Pancreas (tissue), 10 donors: Measurements from ENCODE around the gene IKBKE. TPM values are rescaled to one million over a fixed set of nuclear protein-coding genes. Genes with fewer than 3 reads are reported as not detected.
A peak's percentile ranks its signal among the peaks of the same experiment; 100 is the strongest.

Source experiments
- ATAC-seq, 4 donors: fragments of 200-7000 bp; cut with Tn5 transposase; one replicate each; pipeline versions ENCODE4 v1.8.0 to v1.9.1; 2020; ENCODE audit warnings: mild to moderate bottlenecking in 4 of 4, moderate library complexity in 4 of 4
- DNase-seq, 6 donors: peaks; one replicate each; pipeline ENCODE4 v3.0.0-alpha.2; 2020
- FAIRE-seq: peaks from 2 replicates; lab custom pipeline; 2012; peaks lifted over from hg19 to GRCh38; lab: Jason Lieb, UNC
- H3K27ac ChIP-seq, 4 donors: fragments of 200-600 bp; sonication (generic); 1 replicate in 3 of 4; 2 replicates in 1 of 4; pipeline versions ENCODE4 v1.5.0 to v1.8.0; 2020
- H3K27me3 ChIP-seq, 4 donors: fragments of 200-600 bp; one replicate each; pipeline ENCODE4 v1.8.0; 2021
- H3K36me3 ChIP-seq, 3 donors: fragments of 200-600 bp; sonication (generic) in 1 of 3; one replicate each; pipeline versions ENCODE4 v1.5.0 to v1.8.0; 2020 to 2021
- H3K4me1 ChIP-seq, 3 donors: fragments of 200-600 bp; one replicate each; pipeline ENCODE4 v1.8.0; 2021
- H3K4me3 ChIP-seq, 4 donors: fragments of 200-600 bp; sonication (generic) in 2 of 4; one replicate each; pipeline versions ENCODE4 v1.5.0 to v1.8.0; 2020 to 2021
- H3K9me3 ChIP-seq, 4 donors: fragments of 200-600 bp; one replicate each; pipeline ENCODE4 v1.8.0; 2021
- WGBS, 2 donors: extraction: QIAGEN DNeasy Blood & Tissue Kit; methylation state at CpG; one replicate each; pipeline ENCODE4 v1.1.7; 2013; 5-methylcytosine and 5-hydroxymethylcytosine counted together
- intact Hi-C, 3 donors: fragments of 100-400 bp; cut with DNase I; formaldehyde crosslinking; loops; one replicate each; pipeline versions ENCODE4 v1.11.1 to v1.14.2; 2022
- polyA plus RNA-seq, 2 donors: library from polyadenylated mRNA; stranded (reverse); fragments of 200-250 nt; gene quantifications; one replicate each; pipeline ENCODE4 v1.2.3, GENCODE V29; 2013
- total RNA-seq, 6 donors: library from RNA; stranded (reverse); fragmentation: NEBNext Ultra II Directional in 4 of 6; extraction: Animal tissue kit (Norgen Biotek cat#: 25700) in 4 of 6; gene quantifications; one replicate each; pipeline versions ENCODE4 v1.2.1 to v1.2.4, GENCODE V29; 2021 to 2023
- TF ChIP-seq, protein P1 (sequence below), 4 donors: fragments of 200-600 bp; sonication (generic) in 3 of 4; IDR thresholded peaks; one replicate each; pipeline versions ENCODE4 v1.5.0 to v1.8.0; 2021; ENCODE audit warnings: antibody characterized with exemption in 4 of 4
- donor health status: healthy with polysubstance abuse.
- donor health status: DM: no; HTN: no; CAD: no; lungs with moderate emphysema.
- donor health status: DM: no; HTN: no; CAD: no.
- donor health status: control.
- donor health status: control.
- donor health status: Bipolar disorder and iron deficiency.
- donor health status: DM: yes; HTN: yes; CAD: no.
- donor health status: DM: no; HTN: no; CAD: no.
- donor health status: DM: no; HTN: no; CAD: no.
- donor health status: DM: yes; HTN: yes; CAD: no.

Gene IKBKE
- total and polyA plus RNA-seq, 8 donors, result 1.8 to 9.9 (median 3.4) TPM

DNA sequence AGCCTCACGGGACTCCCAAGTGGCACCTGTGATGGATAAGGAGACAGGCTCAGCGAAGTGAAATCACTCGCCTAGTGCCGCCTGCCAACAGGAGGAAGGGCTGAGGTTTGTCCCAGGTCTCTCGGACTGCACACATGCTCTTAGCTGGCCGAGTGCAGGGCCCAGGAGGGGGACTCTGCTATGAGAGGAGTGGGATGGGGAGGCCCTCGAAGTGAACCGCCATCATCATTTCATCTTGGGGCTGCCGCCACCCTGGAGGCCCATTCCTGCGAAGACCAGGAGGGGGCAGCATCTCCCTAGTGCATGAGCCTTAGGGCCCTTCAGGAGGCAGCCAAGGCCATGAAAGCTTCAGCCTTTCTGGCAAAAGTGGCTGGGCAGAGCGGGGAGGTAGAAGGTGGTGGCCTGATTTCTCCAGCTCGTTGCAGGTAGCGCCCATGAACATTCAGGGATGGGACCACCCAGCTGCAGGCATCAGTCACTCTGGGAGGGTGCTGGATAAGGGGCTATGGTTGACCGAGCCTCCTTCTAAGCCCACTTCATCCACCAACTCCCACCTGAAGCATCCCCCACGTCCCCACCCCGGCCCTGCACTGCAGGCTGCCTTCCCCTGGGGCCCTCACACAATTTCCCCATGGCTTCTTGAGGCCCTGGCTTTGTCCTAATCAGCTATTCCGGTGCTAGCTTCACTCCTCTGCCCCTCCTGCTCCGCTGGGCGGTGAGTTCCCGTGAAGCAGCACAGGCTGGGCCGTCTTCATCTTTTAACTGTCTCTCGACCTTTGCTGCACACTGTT lies 19.9 kb downstream of the IKBKE start:
- Histone ChIP-seq H3K36me3 (no peaks in the 10 kb centered on the region), H3K4me3 (no peak overlapping the region), H3K27me3 (no peaks in the 10 kb centered on the region), H3K9me3 (no peaks in the 10 kb centered on the region), H3K27ac (no peak overlapping the region), H3K4me1 (peaks cover 4 to 7% (median 6%) of the 10 kb centered on the region in 3 donors)
- FAIRE-seq (no peak), ATAC-seq (peak; percentile 88 to 98 (median 96)), DNase-seq (peak; percentile 73 to 93 (median 88))
- 45 to 47% methylated on average over 22 of the region's 22 CpGs for WGBS, 2 donors
- TF ChIP-seq, protein P1, sequence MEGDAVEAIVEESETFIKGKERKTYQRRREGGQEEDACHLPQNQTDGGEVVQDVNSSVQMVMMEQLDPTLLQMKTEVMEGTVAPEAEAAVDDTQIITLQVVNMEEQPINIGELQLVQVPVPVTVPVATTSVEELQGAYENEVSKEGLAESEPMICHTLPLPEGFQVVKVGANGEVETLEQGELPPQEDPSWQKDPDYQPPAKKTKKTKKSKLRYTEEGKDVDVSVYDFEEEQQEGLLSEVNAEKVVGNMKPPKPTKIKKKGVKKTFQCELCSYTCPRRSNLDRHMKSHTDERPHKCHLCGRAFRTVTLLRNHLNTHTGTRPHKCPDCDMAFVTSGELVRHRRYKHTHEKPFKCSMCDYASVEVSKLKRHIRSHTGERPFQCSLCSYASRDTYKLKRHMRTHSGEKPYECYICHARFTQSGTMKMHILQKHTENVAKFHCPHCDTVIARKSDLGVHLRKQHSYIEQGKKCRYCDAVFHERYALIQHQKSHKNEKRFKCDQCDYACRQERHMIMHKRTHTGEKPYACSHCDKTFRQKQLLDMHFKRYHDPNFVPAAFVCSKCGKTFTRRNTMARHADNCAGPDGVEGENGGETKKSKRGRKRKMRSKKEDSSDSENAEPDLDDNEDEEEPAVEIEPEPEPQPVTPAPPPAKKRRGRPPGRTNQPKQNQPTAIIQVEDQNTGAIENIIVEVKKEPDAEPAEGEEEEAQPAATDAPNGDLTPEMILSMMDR (IDR thresholded peaks at IDR 0.05), result peak; percentile 91 to 98 (median 96)
- intact Hi-C loops, result loop anchor here (5.0 to 10.0 kb wide), 4 partner anchors 92 to 425 kb away; no protein-coding TSS in a partner anchor

DNA sequence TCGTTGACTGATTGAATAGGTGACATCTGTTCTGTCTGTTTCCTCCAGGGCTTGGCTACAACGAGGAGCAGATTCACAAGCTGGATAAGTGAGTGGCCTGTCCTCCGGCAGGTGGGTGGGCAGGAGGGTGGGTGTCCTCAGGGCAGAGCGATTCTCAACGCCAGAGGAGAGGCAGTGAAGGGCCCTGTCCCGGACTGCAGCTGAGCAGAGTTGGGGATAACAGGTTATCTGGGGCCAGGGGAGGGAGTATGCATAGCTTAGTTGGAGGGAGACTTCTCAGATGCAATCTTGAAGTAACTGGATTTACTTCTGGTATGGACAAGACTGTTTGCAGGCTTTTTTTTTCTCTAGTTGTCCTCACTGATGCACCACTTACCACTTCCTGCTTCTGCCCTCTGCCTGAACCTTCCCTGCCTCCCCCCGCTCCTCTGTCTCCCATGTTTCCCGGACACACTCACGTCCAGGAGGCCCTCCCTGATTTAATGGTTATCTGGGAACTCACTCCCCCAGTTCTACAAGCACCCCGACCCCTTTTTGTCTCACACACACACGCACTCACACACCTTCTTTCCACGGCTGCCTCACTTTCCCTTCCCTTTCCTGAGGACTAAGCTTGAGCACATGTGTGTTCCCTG lies 20.6 kb downstream of the IKBKE start:
- TF ChIP-seq, protein P1 (IDR thresholded peaks at IDR 0.05), result no peak
- FAIRE-seq, result no peak
- no peak for ATAC-seq
- no peak for DNase-seq
- Histone ChIP-seq H3K36me3 (no peaks in the 10 kb centered on the region), H3K4me1 (peaks cover 7 to 14% (median 13%) of the 10 kb centered on the region in 3 donors), H3K9me3 (no peaks in the 10 kb centered on the region), H3K27ac (no peak overlapping the region), H3K27me3 (no peaks in the 10 kb centered on the region), H3K4me3 (no peak overlapping the region)
- intact Hi-C loops, result loop anchor here in 1 of 3 donors (5.0 kb wide), 1 partner anchor 91 kb away; no protein-coding TSS in a partner anchor
- 70 to 78% methylated on average over 12 of the region's 12 CpGs for WGBS, 2 donors

DNA sequence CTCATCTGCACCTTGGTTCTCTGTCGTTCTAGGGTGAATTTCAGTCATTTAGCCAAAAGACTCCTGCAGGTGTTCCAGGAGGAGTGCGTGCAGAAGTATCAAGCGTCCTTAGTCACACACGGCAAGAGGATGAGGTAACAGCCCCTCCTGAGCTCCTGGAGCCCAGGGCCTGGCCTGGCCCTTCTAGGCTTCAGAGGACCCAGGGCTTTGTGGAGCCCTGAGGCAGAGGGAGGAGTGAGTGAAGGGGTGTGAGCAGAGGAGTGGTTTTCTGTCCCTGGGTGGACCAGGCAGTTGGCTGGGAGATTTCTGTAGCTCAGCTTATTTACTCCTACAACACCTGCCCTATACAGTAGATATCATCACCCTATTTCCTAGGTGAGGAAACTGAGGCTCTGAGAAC lies 21.3 kb downstream of the IKBKE start:
- FAIRE-seq, result no peak
- 83 to 89% methylated on average over 4 of the region's 4 CpGs for WGBS, 2 donors
- intact Hi-C loops, result loop anchor here in 1 of 3 donors (5.0 kb wide), 1 partner anchor 91 kb away; no protein-coding TSS in a partner anchor
- no peak for ATAC-seq
- Histone ChIP-seq H3K4me3 (no peak overlapping the region), H3K4me1 (peaks cover 14 to 21% (median 21%) of the 10 kb centered on the region in 3 donors), H3K9me3 (no peaks in the 10 kb centered on the region), H3K27me3 (no peaks in the 10 kb centered on the region), H3K36me3 (no peaks in the 10 kb centered on the region), H3K27ac (no peak overlapping the region)
- TF ChIP-seq, protein P1 (IDR thresholded peaks at IDR 0.05), result no peak
- DNase-seq, result no peak

DNA sequence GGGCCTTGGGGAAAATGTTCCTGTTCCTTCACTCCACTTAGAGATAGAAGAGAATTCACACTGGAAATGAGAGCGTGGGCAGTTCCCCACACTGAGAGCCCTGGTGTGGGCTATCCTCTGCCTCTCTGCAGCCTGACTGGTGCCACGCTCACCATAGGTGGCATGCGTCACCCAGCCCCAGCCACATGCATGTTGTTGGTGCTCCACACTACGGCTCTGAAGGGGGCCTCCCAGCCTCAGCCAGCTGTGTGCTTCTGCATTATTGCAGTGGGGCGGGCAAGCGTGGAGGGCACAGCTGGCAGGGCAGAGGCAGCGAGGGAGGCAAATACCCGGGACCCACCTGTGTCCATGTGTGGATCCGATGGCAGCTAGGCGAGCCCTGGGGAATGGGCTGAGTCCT lies 22.3 kb downstream of the IKBKE start:
- no peak overlapping the region for H3K27ac ChIP-seq
- intact Hi-C loops, result loop anchor here in 1 of 3 donors (5.0 kb wide), 1 partner anchor 90 kb away; no protein-coding TSS in a partner anchor
- no peak for FAIRE-seq

More for the DNA sequence above, 22.3 kb downstream of the IKBKE start:
- 95 to 97% methylated on average over 10 of the region's 10 CpGs for WGBS, 2 donors
- H3K4me1 ChIP-seq, result peaks cover 20 to 27% (median 26%) of the 10 kb centered on the region in 3 donors
- H3K9me3 ChIP-seq, result no peaks in the 10 kb centered on the region
- H3K36me3 ChIP-seq, result no peaks in the 10 kb centered on the region
- TF ChIP-seq, protein P1 (IDR thresholded peaks at IDR 0.05), result no peak
- H3K4me3 ChIP-seq, result no peak overlapping the region
- H3K27me3 ChIP-seq, result no peaks in the 10 kb centered on the region
- DNase-seq (no peak), ATAC-seq (no peak)
